HUES48 (cell line): ENCODE measurements around the gene TEX11.
"Not testable (repeated sequence)": the region's sequence is repeated elsewhere in the genome, so short reads cannot be mapped to it uniquely, and the experiment has no call there.

Source experiments
- H3K27ac ChIP-seq: one replicate; pipeline ENCODE4 v1.7.0; 2013; ENCODE audit warnings: low read depth, low read length, inconsistent platforms
- H3K27me3 ChIP-seq: 2 replicates; pipeline ENCODE4 v1.6.1; 2013; ENCODE audit warnings: mild to moderate bottlenecking, low read length; ENCODE audit not compliant: control insufficient read depth, insufficient read depth
- H3K36me3 ChIP-seq: 2 replicates; pipeline ENCODE4 v1.6.1; 2013; ENCODE audit warnings: low read length; ENCODE audit not compliant: control insufficient read depth, insufficient read depth
- H3K4me1 ChIP-seq: 2 replicates; pipeline ENCODE4 v1.6.1; 2013; ENCODE audit warnings: mild to moderate bottlenecking, low read length; ENCODE audit not compliant: control insufficient read depth, insufficient read depth
- H3K4me3 ChIP-seq: 2 replicates; pipeline ENCODE4 v1.5.1; 2013; ENCODE audit warnings: mild to moderate bottlenecking, low read depth, low read length
- H3K9ac ChIP-seq: 2 replicates; pipeline ENCODE4 v1.6.1; 2013; ENCODE audit warnings: mild to moderate bottlenecking, low read depth, low read length, moderate library complexity
- H3K9me3 ChIP-seq: 2 replicates; pipeline ENCODE4 v1.6.1; 2013; ENCODE audit warnings: low read length; ENCODE audit not compliant: control insufficient read depth, insufficient read depth

Gene TEX11

GRCh38 chrX:70844081-70844480 is 64.4 kb downstream of the TEX11 start:
- H3K36me3 ChIP-seq, H3K27ac ChIP-seq, H3K9ac ChIP-seq, H3K4me1 ChIP-seq, H3K4me3 ChIP-seq, H3K27me3 ChIP-seq: not testable (repeated sequence)
- H3K9me3 ChIP-seq = peaks cover 17% of the 10 kb centered on the region

- not testable (repeated sequence) for H3K27ac ChIP-seq, H3K9ac ChIP-seq, H3K36me3 ChIP-seq, H3K4me1 ChIP-seq, H3K27me3 ChIP-seq, H3K4me3 ChIP-seq
- peaks cover 14% of the 10 kb centered on the region for H3K9me3 ChIP-seq
These were observed 64.9 kb downstream of the TEX11 start for GRCh38 chrX:70843620-70844019.

GRCh38 chrX:70834589-70834988 is 73.9 kb downstream of the TEX11 start:
- no peak overlapping the region for H3K27ac ChIP-seq
- H3K36me3 ChIP-seq = no peaks in the 10 kb centered on the region
- no peaks in the 10 kb centered on the region for H3K27me3 ChIP-seq
- H3K4me1 ChIP-seq = no peaks in the 10 kb centered on the region
- H3K9me3 ChIP-seq = peaks cover 34% of the 10 kb centered on the region
- H3K4me3 ChIP-seq = no peak overlapping the region
- H3K9ac ChIP-seq = no peak overlapping the region

GRCh38 chrX:70826715-70827114 is 81.8 kb downstream of the TEX11 start:
- Histone ChIP-seq H3K36me3 (no peaks in the 10 kb centered on the region), H3K4me1 (no peaks in the 10 kb centered on the region), H3K9ac (no peak overlapping the region), H3K4me3 (no peak overlapping the region), H3K27me3 (no peaks in the 10 kb centered on the region), H3K27ac (no peak overlapping the region), H3K9me3 (peaks cover 26% of the 10 kb centered on the region)

GRCh38 chrX:70825366-70825765 is 83.1 kb downstream of the TEX11 start:
- Histone ChIP-seq H3K27ac (no peak overlapping the region), H3K27me3 (no peaks in the 10 kb centered on the region), H3K9ac (no peak overlapping the region), H3K4me3 (no peak overlapping the region), H3K36me3 (no peaks in the 10 kb centered on the region), H3K4me1 (no peaks in the 10 kb centered on the region), H3K9me3 (peaks cover 34% of the 10 kb centered on the region)

GRCh38 chrX:70808942-70809940 is 99.3 kb downstream of the TEX11 start:
- Histone ChIP-seq H3K9me3 (peaks cover 19% of the 10 kb centered on the region; the same call in 1 of the 2 replicates), H3K4me1 (no peaks in the 10 kb centered on the region), H3K9ac (no peak overlapping the region), H3K27ac (no peak overlapping the region), H3K36me3 (no peaks in the 10 kb centered on the region), H3K4me3 (no peak overlapping the region), H3K27me3 (no peaks in the 10 kb centered on the region)

- H3K27me3 ChIP-seq = no peaks in the 10 kb centered on the region
These were observed 102.4 kb downstream of the TEX11 start for GRCh38 chrX:70806081-70806480.

GRCh38 chrX:70796742-70797141 is 111.8 kb downstream of the TEX11 start:
- H3K4me3 ChIP-seq, H3K36me3 ChIP-seq, H3K27ac ChIP-seq, H3K27me3 ChIP-seq, H3K4me1 ChIP-seq, H3K9ac ChIP-seq: not testable (repeated sequence)
- H3K9me3 ChIP-seq = peaks cover 34% of the 10 kb centered on the region

More at GRCh38 chrX:70806081-70806480, 102.4 kb downstream of the TEX11 start:
- Histone ChIP-seq H3K27ac (no peak overlapping the region), H3K4me3 (no peak overlapping the region), H3K4me1 (no peaks in the 10 kb centered on the region), H3K9ac (no peak overlapping the region), H3K36me3 (no peaks in the 10 kb centered on the region), H3K9me3 (peaks cover 31% of the 10 kb centered on the region; the same call in 1 of the 2 replicates)

GRCh38 chrX:70774223-70774622 is 134.3 kb downstream of the TEX11 start:
- no peaks in the 10 kb centered on the region for H3K36me3 ChIP-seq
- peaks cover 26% of the 10 kb centered on the region for H3K9me3 ChIP-seq
- H3K4me1 ChIP-seq = no peaks in the 10 kb centered on the region
- no peak overlapping the region for H3K4me3 ChIP-seq
- H3K27me3 ChIP-seq = no peaks in the 10 kb centered on the region
- no peak overlapping the region for H3K9ac ChIP-seq
- H3K27ac ChIP-seq = no peak overlapping the region

- Histone ChIP-seq H3K27ac (no peak overlapping the region), H3K4me1 (no peaks in the 10 kb centered on the region), H3K9me3 (peaks cover 25% of the 10 kb centered on the region; the same call in 1 of the 2 replicates), H3K27me3 (no peaks in the 10 kb centered on the region), H3K36me3 (no peaks in the 10 kb centered on the region), H3K4me3 (no peak overlapping the region), H3K9ac (no peak overlapping the region)
These were observed 138.8 kb downstream of the TEX11 start for GRCh38 chrX:70769659-70770227.

- Histone ChIP-seq H3K27me3 (no peaks in the 10 kb centered on the region), H3K4me3 (no peak overlapping the region), H3K36me3 (no peaks in the 10 kb centered on the region), H3K9ac (no peak overlapping the region), H3K9me3 (peaks cover 5% of the 10 kb centered on the region; the same call in 1 of the 2 replicates), H3K4me1 (peaks cover 3% of the 10 kb centered on the region; the same call in 1 of the 2 replicates), H3K27ac (no peak overlapping the region)
These were observed 146.2 kb downstream of the TEX11 start for GRCh38 chrX:70762285-70762684.
